ENCODE measurements around the gene ADGRA1. TPM values are rescaled to one million over a fixed set of nuclear protein-coding genes. Genes with fewer than 3 reads are reported as not detected.

ADGRA1 gene, protein sequence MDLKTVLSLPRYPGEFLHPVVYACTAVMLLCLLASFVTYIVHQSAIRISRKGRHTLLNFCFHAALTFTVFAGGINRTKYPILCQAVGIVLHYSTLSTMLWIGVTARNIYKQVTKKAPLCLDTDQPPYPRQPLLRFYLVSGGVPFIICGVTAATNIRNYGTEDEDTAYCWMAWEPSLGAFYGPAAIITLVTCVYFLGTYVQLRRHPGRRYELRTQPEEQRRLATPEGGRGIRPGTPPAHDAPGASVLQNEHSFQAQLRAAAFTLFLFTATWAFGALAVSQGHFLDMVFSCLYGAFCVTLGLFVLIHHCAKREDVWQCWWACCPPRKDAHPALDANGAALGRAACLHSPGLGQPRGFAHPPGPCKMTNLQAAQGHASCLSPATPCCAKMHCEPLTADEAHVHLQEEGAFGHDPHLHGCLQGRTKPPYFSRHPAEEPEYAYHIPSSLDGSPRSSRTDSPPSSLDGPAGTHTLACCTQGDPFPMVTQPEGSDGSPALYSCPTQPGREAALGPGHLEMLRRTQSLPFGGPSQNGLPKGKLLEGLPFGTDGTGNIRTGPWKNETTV
- not detected in 2 replicates for total RNA-seq (2016; rRNA removed; fragmentation: Illumina TruSeq; extraction: Trizol)
- not detected in 2 replicates for total RNA-seq (2016; cell fraction: cytosol; rRNA removed; fragmentation: Illumina TruSeq; extraction: Trizol; ENCODE audit: low read depth)
- not detected in 2 replicates for total RNA-seq (2016; cell fraction: insoluble cytoplasmic fraction; rRNA removed; fragmentation: Illumina TruSeq; extraction: Trizol)
- not detected in 2 replicates for total RNA-seq (2016; cell fraction: membrane; rRNA removed; fragmentation: Illumina TruSeq; extraction: Trizol)
- total RNA-seq (2016; cell fraction: nucleus; rRNA removed; fragmentation: Illumina TruSeq; extraction: Trizol) = not detected in 2 replicates
- polyA plus RNA-seq (2011; rRNA removed) = not detected in 2 replicates
- polyA plus RNA-seq (2011; cell fraction: cytosol; rRNA removed) = not detected in 2 replicates
- not detected in 2 replicates for polyA plus RNA-seq (2011; cell fraction: nucleus; rRNA removed)
- not detected in 2 replicates for polyA plus RNA-seq (2012)
- polyA plus RNA-seq (2016; cell fraction: cytosol; fragmentation: Illumina TruSeq; extraction: Trizol; ENCODE audit: low read depth) = not detected in 2 replicates
- polyA plus RNA-seq (2016; cell fraction: insoluble cytoplasmic fraction; fragmentation: Illumina TruSeq; extraction: Trizol; ENCODE audit: low read depth) = not detected in 2 replicates
- not detected in 2 replicates for polyA plus RNA-seq (2016; cell fraction: membrane; fragmentation: Illumina TruSeq; extraction: Trizol; ENCODE audit: low read depth)
- not detected in 2 replicates for polyA plus RNA-seq (2016; cell fraction: nucleus; fragmentation: Illumina TruSeq; extraction: Trizol; ENCODE audit: insufficient read depth, low read depth)
- polyA minus RNA-seq (2011; rRNA and poly(A)+ RNA removed; ENCODE audit: low replicate concordance) = not detected in 2 replicates
- polyA minus RNA-seq (2011; cell fraction: cytosol; rRNA and poly(A)+ RNA removed) = not detected in 2 replicates
- not detected in 2 replicates for polyA minus RNA-seq (2011; cell fraction: nucleus; rRNA and poly(A)+ RNA removed)
- percentile 11 among the genes with signal in this experiment for Bru-seq, nascent RNA
- BruChase-seq, experiment 1, labeled RNA remaining after a 6-hour chase = percentile 7 among the genes with signal in this experiment
- BruChase-seq, experiment 2, labeled RNA remaining after a 2-hour chase = percentile 10 among the genes with signal in this experiment
- long read RNA-seq, experiment 1 = 0 reads
- long read RNA-seq, experiment 2 = 0 reads

DNA sequence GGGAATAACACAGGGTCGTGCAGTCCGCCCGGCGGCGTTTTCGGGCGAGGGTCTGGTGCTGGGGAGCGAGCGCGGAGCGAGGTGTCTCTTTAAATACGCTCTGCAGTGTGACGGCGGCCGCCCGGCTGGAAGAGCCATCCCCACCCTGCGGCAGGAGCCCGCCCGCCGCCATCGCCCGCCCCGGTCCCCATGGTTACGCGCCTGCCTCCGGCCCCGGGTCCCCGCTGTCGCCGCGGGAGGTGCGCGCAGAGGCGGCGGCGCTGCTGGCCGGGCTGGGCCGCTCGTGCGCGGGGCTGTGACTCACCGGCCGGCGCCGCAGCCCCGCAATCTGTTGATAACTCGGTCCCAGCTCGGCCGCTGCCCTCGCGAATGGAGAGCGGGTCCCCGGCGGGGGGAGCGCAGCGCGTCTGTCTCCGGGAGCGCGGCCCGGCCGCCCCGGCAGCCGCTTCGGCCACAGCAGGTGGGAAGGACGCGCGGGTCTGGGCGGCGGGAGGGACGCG, at the start of gene ADGRA1:
ADGRA1 (plus strand) TSS at position 246 of the 500 bp plus-strand sequence. CDS start 986 bp downstream, outside the sequence.
- peak within 1 kb of the TSS in 2 of 3 experiments; percentile 37 to 46; a peak in 2 of 6 replicates for H3K4me3 ChIP-seq (replicated peaks in 1 of 3; ENCODE audit: insufficient read depth in 1 of 3, low read depth in 2 of 3, low read length in 3 of 3)
- H2AFZ ChIP-seq (ENCODE audit: low read length) = no peak within 1 kb of the TSS
- H3K27ac ChIP-seq (ENCODE audit: extremely low read length, insufficient read depth, low read length) = no peak within 1 kb of the TSS
- POLR2A ChIA-PET = no interaction called here
- WGBS (ENCODE audit: low lambda C conversion rate) = 12% methylated on average over 5 of the region's 72 CpGs
- H3K79me2 ChIP-seq (ENCODE audit: insufficient read depth, low read length) = no peaks in the 10 kb centered on the region
- H3K4me1 ChIP-seq (ENCODE audit: insufficient read depth, low read length) = peaks cover 8% of the 10 kb centered on the region; the same call in 1 of the 2 replicates
- H3K4me2 ChIP-seq (ENCODE audit: low read depth, low read length) = peak within 1 kb of the TSS; percentile 49
- no peak for DNase-seq (ENCODE audit: low spot score)
- no peak within 1 kb of the TSS for H3K9ac ChIP-seq (ENCODE audit: insufficient read depth, low read depth, low read length)
- no peaks in the 10 kb centered on the region for H3K36me3 ChIP-seq (replicated peaks in 1 of 2; ENCODE audit: control insufficient read depth in 1 of 2, insufficient read depth in 2 of 2, low read length in 2 of 2)
- ATAC-seq = peak; percentile 29
- H3K9me3 ChIP-seq (ENCODE audit: low read length) = no peaks in the 10 kb centered on the region
- intact Hi-C loops (cut with micrococcal nuclease; ENCODE audit: unreplicated experiment) = no loop called here
- no TSS peak for BruUV-seq (replicated peaks)
- peaks cover 24 to 87% of the 10 kb centered on the region in 2 experiments for H3K27me3 ChIP-seq (ENCODE audit: control insufficient read depth in 1 of 2, insufficient read depth in 2 of 2, low read length in 2 of 2)
- CTCF ChIA-PET (ENCODE audit: low intra/inter-chr PET ratio, low total read pairs) = no interaction called here
- TF ChIP-seq, protein P1, sequence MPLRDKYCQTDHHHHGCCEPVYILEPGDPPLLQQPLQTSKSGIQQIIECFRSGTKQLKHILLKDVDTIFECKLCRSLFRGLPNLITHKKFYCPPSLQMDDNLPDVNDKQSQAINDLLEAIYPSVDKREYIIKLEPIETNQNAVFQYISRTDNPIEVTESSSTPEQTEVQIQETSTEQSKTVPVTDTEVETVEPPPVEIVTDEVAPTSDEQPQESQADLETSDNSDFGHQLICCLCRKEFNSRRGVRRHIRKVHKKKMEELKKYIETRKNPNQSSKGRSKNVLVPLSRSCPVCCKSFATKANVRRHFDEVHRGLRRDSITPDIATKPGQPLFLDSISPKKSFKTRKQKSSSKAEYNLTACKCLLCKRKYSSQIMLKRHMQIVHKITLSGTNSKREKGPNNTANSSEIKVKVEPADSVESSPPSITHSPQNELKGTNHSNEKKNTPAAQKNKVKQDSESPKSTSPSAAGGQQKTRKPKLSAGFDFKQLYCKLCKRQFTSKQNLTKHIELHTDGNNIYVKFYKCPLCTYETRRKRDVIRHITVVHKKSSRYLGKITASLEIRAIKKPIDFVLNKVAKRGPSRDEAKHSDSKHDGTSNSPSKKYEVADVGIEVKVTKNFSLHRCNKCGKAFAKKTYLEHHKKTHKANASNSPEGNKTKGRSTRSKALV (CRISPR knock-in tag; IDR thresholded peaks at IDR 0.05) = peak; percentile 38; the same call in 1 of the 2 replicates
- TF ChIP-seq, protein P2, sequence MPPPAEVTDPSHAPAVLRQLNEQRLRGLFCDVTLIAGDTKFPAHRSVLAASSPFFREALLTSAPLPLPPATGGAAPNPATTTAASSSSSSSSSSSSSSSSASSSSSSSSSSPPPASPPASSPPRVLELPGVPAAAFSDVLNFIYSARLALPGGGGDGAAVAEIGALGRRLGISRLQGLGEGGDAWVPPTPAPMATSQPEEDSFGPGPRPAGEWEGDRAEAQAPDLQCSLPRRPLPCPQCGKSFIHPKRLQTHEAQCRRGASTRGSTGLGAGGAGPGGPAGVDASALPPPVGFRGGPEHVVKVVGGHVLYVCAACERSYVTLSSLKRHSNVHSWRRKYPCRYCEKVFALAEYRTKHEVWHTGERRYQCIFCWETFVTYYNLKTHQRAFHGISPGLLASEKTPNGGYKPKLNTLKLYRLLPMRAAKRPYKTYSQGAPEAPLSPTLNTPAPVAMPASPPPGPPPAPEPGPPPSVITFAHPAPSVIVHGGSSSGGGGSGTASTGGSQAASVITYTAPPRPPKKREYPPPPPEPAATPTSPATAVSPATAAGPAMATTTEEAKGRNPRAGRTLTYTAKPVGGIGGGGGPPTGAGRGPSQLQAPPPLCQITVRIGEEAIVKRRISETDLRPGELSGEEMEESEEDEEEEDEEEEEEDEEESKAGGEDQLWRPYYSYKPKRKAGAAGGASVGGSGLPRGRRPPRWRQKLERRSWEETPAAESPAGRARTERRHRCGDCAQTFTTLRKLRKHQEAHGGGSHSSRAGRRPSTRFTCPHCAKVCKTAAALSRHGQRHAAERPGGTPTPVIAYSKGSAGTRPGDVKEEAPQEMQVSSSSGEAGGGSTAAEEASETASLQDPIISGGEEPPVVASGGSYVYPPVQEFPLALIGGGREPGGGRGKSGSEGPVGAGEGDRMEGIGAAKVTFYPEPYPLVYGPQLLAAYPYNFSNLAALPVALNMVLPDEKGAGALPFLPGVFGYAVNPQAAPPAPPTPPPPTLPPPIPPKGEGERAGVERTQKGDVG (CRISPR knock-in tag; IDR thresholded peaks at IDR 0.05; ENCODE audit: borderline replicate concordance) = no peak
- in situ Hi-C loops (cut with HindIII; ENCODE audit: extremely low pct_ligation_motif_present, low pct_unique_long_range_greater_than_20kb) = no loop called here
- FAIRE-seq = no peak
- H4K20me1 ChIP-seq (ENCODE audit: insufficient read depth, low read length) = peaks cover 6% of the 10 kb centered on the region; the same call in 1 of the 2 replicates

Measured in HepG2 (cell line).